HG03135 (cell line): ENCODE results near the gene TMEM52.
"Not testable (repeated sequence)": the region's sequence is repeated elsewhere in the genome, so short reads cannot be mapped to it uniquely, and the experiment has no call there.

ENCODE experiments used
- ATAC-seq: cut with Tn5 transposase; IDR thresholded peaks from one replicate; pipeline ENCODE4 v1.9.1; 2021; ENCODE audit warnings: mild to moderate bottlenecking, moderate library complexity; ENCODE audit not compliant: unreplicated experiment

TMEM52 gene

DNA sequence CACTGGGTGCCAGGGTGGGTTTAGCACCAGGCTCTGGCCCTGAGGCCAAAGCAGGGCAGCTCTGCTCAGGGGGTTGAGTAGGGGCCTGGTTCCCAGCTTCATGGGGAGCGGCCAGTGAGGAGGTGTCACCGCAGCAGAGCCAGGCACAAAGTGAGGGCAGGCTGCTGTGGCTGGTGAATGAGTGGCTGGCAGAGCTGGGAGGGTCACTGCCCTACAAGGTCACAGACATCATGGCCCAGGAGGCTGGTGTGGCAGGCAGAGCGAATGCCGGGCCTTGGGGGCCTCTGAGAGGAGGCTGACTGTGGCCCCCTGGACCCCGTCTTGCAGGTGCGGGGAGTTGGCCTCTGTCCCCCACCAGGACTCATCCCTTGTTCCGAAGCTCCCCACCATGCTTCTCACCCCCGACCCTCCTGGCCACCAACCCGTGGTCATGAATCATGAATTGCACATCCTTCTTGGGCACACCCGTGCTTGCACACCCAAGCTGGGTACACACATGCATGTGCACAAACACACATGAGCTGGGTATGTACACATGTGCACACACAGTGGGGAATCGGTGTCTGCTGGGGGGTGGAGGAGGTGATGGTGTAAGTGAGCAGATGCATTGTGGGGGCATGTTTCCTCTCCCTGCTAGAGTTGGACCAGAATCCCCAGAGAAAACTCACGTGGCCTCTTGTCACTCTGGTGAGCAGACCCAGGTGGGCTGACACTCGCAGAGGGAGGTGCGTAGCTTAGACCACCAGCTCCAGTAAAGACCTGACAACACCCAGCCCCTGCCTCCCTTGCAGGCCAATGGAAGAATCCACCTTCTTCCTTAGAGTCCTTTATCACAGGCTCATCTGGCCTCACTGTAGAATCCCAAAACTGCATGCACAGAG lies 23.4 kb downstream of the TMEM52 start:
- ATAC-seq = no peak

DNA sequence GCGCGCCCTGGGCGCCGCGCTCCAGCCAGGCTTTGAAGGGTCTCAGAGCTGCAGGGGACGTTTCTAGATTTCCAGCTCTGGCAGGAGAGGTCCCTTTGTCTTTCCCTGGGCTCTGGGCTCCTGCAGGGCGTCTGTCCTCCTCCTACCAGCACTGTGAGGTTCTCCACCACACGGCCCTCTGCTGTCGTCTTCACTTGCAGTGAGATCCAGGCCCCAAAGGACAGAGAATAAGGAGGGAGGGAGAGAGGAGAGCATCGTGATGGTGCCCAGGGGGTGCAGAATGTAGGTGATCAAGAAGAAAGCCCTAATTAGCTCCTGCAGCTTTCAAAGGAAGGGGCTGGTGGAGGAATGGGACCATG lies 24.0 kb downstream of the TMEM52 start:
- ATAC-seq = no peak

DNA sequence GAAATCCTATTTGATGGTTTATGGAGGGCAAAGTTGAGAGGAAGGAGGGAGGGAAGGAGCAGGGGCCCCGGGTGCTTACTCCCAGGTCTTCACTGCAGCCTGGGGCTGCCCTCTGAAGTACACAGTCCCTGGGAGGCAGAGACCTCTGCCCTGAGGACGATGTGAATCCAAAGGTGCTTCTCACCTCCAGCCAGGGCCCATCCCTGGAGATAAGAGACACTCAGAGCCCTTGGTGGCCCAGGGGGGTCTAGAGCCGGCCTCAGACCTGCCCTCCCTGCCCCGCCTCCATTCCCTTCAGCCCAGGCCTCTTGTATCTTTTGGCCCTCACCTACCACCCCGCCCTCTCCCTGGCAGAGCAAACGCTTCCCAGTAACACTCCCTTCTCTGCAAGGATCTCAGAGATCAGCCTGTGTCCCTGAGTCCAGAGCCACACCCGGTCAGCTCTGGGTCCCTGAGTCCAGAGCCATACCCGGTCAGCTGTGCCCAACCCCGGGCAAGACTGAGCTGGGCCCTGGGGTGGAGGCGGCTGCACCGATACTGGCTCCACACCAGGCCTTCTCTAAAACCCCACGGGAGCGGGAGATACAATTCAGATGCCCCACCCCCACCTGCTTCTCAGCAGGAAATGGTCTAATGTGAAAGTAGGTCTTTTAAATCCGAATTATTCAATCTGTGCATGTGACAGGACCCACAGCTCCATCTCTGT lies 24.6 kb downstream of the TMEM52 start:
- no peak for ATAC-seq

DNA sequence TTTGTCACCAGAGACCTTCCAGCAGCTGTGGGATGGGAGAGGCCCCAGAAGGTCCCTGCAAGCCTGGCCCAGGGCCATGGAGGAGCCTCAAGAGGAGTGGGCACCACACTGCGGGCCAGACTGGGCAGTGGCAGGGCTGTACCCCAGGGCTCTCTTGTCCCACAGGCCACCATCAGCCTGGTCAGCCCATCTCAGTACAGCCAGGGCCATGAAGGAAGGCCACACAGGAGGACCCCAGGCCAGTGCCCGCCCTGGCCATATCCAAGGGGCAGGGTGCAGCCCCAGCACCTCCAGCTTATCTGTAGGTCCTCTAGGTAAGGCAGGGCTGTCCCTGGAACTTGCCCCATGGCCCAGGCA lies 25.1 kb downstream of the TMEM52 start:
- no peak for ATAC-seq

GRCh38 chr1:1893291-1893985 lies 25.6 kb downstream of the TMEM52 start:
- no peak for ATAC-seq

GRCh38 chr1:1892763-1893120 lies 26.3 kb downstream of the TMEM52 start:
- ATAC-seq = no peak

DNA sequence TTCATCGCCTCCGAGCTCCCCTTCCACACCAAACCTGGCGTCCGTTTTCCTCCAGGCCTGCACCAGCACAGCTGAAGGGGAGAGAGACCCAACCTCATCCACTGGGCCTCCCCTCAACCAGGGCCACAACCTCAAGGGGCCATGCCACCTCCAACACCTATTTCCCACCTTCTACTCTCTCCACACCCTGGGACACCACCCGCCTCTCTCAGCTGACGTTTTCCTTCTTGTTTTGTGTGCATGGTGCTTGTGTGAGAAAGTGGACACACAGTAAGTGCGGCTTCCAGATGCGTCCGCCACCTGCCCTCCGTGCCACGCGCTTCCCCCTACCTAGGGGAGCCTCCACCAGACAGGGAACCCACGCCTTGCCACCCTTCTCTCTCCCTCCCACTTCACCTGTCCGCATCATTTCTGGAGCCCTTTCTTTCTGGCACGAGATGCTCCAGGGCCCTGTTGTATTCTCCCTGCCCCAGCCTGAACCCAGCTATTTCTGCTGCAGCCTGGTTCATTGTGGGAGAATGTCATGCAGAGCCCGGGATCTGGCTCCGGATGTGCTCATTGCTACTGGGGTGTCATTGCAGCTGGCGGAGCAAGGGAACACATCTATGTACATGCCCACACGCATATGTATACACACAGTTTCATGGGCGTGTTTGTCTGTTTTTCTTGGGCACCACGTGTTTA lies 26.9 kb downstream of the TMEM52 start:
- no peak for ATAC-seq

DNA sequence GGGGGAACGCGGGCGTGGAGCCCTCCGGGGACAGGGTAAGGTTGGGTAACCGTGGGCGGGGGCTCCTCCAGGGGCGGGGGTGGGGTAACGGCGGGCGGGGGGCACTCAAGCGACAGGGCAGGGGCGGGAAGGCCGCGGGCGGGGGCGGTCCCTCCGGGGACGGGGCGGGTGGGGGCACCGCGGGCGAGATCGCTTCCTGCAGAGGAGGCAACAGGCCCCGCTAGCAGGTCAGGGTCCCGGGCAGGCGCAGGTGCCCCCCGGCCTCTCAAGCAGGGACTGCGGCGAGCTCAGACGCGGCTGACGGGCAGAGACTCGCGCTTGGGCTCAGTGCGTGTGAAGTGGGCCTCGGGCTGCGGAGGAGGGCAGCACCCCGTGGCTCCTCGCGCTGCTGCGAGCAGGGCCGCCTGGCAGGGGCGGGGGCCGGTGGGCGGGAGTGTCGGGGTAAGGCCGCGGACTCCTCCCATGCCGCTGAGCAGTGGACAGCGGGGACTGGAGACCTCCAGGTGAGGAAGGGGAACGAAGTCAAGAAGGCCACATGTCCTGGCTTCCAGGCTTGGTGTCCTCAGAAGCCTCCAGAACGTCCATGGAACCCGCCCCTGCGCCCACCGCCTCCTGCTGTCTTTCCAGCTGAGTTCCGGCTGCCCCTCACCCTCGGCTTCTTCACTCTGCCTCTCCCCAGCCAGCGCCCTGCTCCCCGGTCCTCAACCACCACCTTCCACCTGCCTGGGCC lies 27.6 kb downstream of the TMEM52 start:
- ATAC-seq = peak; percentile 17

- ATAC-seq = peak; percentile 66
Measured at GRCh38 chr1:1890506-1891348, 28.4 kb downstream of the TMEM52 start, which contains the start of gene GNB1. GNB1 (minus strand) TSS chr1:1891087; CDS start chr1:1825453, 65,634 bp downstream.

GRCh38 chr1:1889847-1890505 lies 29.1 kb downstream of the TMEM52 start:
- peak; percentile 29 for ATAC-seq

- no peak for ATAC-seq
Measured at GRCh38 chr1:1889090-1889750, 29.9 kb downstream of the TMEM52 start.

GRCh38 chr1:1883890-1884289 lies 35.2 kb downstream of the TMEM52 start:
- not testable (repeated sequence) for ATAC-seq

GRCh38 chr1:1883092-1883873 lies 35.8 kb downstream of the TMEM52 start:
- ATAC-seq = no peak

DNA sequence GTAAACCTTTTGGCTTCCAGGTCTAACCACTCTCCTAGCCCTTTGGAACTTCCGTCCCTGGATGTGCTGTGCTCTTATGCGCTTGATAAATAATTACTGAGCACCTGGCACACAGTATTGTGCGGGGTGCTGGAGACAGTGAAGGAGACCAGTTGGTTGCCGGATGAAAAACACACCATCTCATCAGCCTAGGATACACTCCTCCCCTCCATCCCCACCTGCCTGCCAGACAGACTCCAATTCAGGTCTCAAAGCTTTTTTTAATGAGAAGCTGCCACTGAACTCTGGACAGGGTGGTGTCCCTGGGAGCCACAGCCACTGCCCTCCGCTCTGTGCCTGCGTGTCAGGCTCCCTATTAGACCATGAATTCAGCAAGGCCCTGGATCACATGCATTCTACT lies 37.4 kb downstream of the TMEM52 start:
- ATAC-seq = no peak

DNA sequence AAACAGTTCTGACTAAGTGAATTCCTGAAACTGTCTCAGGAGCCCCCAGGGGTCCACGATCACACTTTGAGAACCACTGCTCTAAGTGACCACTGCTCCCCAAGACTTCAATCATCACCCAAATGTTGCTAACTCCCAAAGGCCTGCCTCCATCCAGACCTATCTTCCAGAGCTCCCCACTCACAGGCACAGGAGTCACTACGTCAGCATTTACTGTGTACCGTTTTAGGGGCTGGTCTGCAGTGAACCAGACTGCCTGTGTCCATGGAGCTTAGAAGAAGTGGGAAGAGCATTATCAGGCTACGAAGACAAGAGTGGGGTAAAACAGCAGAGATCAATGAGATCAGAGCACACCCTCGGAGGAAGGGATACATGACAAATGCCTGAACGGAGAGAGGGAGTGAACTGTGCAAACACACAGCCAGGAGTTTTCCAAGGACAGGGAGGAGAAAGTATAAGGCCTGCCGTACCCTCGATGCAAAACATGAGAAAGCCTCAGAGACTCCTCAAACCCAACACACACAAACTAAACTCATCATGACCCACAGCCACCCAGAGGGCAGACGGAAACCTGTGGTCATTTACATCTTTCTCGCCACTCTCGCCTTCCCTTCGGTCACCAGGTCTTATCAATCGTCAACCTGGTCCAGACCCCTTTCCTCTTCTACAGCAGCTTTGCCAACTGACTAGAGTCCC lies 38.3 kb downstream of the TMEM52 start:
- ATAC-seq = no peak

DNA sequence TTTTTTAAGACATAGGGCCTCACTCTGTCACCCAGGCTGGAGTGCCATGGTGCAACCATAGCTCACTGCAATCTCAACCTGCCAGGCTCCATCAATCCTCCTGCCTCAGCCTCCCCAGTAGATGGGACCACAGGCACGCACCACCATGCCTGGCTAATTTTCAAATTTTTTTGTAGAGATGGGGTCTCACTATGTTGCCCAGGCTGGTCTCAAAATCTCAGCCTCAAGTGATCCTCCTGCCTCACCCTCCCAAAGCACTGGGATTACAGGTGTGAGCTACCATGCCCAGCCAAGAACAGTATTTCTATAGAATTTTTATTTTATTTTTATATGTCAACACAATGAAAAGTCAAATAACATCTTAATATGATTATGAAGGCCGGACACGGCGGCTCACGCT lies 39.1 kb downstream of the TMEM52 start:
- no peak for ATAC-seq

GRCh38 chr1:1877865-1878436 lies 41.1 kb downstream of the TMEM52 start:
- no peak for ATAC-seq
